Posterior cingulate gyrus (tissue), 11 donors: ENCODE data around the gene ATP5PO.

Experiments
- DNase-seq, 10 donors: peaks; one replicate each; pipeline versions ENCODE4 v3.0.0 to v3.0.0-alpha.2; 2020 to 2021; ENCODE audit warnings: mixed read lengths in 3 of 10
- intact Hi-C: fragments of 100-400 bp; cut with DNase I; formaldehyde crosslinking; loops from one replicate; pipeline ENCODE4 v1.15.1; 2023

The ATP5PO gene

DNA sequence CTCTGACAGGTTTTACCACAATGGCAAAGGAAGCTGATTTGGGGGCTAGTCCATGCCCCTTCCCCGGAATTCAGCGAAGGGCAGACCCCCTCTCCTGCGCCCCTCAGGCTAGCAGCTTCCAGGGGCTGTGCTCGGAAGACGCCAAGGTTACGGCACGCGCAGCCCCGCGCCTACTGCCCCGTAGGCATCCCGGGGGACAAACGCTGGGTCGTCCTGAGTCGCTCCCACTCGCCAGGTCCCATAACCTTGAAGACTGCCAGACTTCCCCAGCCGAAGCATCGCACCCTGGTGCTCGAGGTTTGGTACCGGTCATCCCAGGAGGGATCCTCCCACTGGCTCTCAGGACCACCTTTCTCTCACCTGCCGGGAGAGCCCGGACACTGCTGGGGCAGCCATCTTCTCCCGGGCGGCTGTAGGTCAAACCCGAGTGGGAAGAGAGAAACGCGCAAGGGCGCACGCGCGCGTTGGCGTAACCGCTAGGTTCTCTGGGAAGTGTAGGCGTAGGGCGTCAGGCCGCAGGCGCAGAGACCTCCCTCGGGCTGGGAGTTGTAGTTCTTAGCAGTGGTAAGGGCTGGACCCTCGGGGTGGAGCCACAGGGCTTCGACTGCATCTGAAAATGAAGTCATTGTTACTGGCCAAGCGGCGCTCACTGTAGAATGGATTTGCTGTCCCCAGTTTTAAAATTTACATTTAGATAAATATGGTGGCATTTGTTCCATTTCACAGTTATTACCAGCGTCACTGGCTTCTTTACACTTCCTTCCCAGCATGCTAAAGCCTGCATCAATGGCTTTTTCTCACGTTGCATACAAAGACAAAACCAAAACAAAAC lies at the start of gene ATP5PO:
Gene ATP5PO, minus strand, starts transcription at position 437 of the 832 bp plus-strand sequence. Its CDS starts 41 bp downstream, at position 396.
- peak; percentile 95 to 100 (median 98) for DNase-seq
- intact Hi-C loops = loop anchor here (10.0 kb wide), 1 partner anchor 699 kb away; the partner anchor contains the start of gene RCAN1

DNA sequence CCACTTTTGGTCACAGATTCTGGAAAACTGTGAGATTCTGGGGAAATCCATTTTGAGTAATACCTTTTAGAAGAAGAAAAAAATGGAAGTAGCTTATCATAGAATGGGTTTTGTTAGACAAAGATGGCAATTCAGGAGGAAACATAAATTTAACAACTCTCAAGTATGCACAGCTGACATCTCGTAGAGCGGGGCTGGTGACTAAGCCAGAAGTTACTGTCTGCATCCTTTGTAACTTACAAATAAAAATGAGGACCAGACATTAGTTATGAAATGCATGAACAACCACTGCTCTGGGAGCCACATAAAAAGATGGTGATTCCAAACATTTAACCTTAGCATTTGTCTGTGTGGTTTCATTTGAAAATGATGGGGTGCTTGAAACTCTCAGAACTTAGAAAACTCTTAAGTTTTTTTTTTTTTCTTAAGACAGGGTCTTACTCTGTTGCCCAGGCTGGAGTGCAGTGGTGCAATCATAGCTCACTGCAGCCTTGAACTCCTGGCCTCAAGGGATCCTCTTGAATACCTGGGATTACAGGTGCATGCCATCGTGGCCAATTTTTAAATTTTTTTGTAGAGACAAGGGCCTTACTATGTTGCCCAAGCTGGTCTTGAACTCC lies 49.2 kb upstream of the ATP5PO start:
- no peak for DNase-seq
- intact Hi-C loops = no loop called here

GRCh38 chr21:33963848-33964555 lies 48.4 kb upstream of the ATP5PO start:
- no peak for DNase-seq
- intact Hi-C loops = no loop called here

DNA sequence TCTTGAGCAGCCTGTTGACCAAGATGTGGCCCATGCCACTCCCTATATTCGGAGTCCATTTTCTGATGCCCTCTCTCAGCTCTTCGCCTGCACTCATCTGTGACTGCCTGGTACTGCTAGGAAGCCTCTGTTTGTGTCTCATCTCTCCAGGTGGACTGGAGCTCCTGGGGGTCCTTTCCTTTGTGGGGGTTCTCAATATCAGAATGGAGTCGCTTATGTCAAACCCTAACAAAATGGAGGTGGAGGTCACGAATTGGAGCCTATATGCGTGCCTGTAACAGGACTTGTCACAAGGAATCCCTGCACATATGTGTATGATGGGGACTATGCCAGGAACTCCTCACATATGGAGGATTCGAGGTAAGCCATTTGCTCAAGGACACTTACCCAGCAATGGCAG lies 46.7 kb upstream of the ATP5PO start:
- intact Hi-C loops = no loop called here
- no peak for DNase-seq

GRCh38 chr21:33961061-33961460 lies 45.5 kb upstream of the ATP5PO start:
- DNase-seq = no peak
- intact Hi-C loops = no loop called here

DNA sequence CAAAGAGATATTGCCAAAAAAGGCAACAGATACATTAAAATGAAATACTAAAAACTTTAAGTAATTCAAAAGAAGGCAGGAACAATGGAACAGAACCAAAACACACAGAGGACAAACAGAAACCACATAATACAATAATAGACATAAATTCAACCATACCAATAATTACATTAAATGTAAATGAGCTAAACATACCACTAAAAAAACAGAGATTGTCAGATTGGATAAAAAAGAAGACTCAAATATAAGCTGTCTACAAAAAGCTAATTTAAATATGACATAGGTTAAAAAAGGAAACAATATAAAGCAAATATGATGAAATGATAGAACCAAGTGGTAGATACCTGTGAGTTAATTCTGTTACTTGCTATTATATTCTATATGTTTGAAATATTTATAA lies 44.1 kb upstream of the ATP5PO start:
- no peak for DNase-seq
- intact Hi-C loops = no loop called here

DNA sequence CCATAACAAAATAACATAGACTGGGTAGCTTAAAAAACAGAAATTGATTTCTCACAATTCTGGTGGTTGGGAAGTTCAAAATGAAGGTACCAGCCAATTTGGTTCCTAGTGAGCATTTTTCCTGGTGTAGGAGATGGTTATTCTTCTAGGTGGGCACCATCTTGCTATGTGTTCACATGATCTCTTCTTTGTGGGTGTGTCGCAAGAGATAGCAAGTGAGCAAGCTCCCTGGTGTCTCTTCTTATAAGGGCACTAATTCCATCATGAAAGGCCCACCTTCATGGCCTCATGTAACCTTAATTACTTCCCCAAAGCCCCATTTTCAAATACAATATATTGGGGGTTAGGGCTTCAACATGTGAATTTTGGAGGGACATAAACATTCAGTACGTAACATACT lies 38.8 kb upstream of the ATP5PO start:
- intact Hi-C loops = no loop called here
- DNase-seq = no peak

DNA sequence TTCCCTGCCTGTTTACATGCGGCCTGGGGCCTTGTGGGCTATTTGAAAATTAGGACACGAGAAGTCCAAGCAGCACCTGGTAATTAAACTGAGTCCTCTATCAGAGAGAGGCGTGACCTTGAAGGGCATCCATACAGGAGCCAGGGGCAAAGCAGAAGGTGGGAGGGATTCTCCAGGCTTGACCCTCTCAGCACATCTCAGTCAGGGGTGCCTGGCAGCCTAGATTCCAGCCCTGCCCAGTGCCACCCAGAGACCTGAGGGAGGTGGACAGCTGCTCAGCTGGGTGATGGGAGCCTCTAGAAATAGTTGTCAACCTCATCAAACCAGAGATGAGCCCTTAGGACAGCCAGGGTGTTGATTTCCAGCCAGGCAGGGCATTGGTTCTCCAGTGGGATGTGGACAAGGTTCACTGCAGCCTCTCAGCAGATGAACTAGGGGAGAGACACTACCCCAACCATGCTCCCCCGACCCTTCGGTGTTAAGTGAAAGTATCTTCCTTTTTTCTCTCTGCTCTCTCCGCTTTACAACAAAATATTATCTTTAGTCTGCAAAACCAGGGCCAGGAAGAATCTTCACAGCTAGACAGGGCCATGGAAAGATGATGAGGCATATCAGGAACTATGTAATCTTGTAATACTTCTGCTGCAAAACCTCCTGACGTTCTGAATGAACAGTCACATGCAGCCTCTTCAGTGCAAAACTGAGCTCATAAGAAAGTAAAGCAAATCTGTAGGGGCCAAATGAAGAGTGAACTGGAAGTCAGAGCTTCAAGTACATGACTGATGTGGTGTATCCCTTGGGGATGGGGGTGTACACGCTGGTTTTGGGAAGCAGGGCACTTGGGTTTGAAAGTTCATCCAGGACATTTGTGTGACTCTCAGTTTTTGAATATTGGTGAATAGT lies 35.9 kb upstream of the ATP5PO start:
- no peak for DNase-seq

DNA sequence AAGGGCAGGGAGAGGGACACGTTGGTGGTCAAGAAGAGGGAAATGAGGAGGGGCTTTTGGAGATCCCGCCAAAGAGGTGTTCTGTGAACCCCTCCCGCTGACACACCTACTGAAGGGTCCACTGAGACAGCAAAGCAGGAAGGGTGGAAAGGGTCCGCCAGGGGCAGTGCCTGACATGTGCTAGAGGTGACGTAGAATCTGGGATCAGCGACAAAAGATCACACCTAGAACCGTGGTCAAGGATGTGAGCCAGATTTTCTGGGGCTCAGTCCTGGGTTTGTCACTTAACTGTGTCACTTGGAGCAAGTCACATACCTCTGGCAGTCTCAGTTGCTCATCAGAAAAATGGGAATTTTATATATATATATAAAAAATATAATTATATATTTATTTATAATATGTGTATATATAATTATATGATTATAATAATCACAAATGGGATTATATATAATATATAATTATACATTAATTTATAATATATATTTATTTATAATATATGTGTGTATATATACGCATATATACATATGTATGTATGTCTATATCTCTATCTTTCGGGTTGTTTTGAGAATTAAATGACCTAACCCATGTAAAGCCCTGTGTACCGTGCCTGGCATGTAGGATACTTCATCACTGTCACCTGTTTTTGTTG lies 35.0 kb upstream of the ATP5PO start:
- intact Hi-C loops = no loop called here
- no peak for DNase-seq

More for the DNA sequence above, 35.9 kb upstream of the ATP5PO start:
- intact Hi-C loops = no loop called here

GRCh38 chr21:33949516-33950430 lies 34.2 kb upstream of the ATP5PO start:
- intact Hi-C loops = no loop called here

DNA sequence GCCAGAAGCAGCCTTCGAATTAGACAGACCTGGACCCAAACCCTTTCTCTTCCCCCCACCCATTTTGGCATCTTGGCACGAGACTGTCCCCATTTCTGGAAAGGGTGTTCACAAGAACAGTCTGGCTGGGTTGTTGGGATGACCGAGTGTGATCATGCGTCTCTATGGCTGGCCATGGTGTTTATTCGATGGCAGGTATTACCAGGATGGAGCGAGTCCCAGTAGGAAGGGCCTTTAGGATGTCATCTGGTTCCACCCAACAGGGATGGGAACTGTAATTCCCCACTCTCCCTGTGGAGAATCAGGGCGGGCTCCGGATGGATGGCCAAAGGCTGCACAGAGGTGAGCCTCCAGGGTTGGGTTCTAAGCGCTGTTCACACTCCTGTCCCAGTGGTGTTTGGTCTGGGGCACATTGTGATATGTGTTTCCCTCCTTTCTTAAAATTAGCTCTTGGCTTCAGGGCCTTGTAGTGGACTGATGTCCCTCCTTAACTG lies 33.4 kb upstream of the ATP5PO start:
- intact Hi-C loops = no loop called here
- DNase-seq = no peak

More at GRCh38 chr21:33949516-33950430, 34.2 kb upstream of the ATP5PO start:
- DNase-seq = no peak

GRCh38 chr21:33948096-33948950 lies 32.7 kb upstream of the ATP5PO start:
- intact Hi-C loops = no loop called here
- DNase-seq = peak; percentile 38 to 98 (median 79)

GRCh38 chr21:33947451-33948095 lies 32.0 kb upstream of the ATP5PO start:
- DNase-seq = peak in 9 of 10 donors; percentile 42 to 95 (median 59)
- intact Hi-C loops = no loop called here

DNA sequence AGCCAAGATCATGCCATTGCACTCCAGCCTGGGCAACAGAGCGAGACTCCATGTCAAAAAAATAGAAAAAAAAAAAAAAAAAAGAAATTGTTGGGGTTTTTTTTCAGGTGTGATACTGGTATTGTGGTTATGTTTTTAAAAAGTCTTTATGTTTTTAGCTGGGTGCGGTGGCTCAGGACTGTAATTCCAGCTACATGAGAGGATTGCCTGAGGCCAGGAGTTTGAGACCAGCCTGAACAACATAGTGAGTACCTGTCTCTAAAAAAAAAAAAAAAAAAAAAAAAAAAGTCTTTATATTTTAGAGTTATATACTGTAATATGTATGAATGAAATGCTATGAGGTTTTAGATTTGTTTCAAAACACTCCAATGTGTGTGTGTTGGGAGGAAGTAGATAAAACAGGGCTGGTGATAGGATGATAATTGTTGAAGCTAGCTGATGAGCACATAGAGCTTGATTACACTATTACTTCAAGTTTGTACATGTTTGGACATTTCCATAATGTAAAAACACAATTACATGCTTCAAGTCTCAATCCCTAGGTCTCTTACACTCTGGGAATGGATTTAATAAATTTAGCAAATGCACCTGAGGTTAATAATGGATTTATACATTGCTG lies 30.2 kb upstream of the ATP5PO start:
- intact Hi-C loops = no loop called here
- no peak for DNase-seq

DNA sequence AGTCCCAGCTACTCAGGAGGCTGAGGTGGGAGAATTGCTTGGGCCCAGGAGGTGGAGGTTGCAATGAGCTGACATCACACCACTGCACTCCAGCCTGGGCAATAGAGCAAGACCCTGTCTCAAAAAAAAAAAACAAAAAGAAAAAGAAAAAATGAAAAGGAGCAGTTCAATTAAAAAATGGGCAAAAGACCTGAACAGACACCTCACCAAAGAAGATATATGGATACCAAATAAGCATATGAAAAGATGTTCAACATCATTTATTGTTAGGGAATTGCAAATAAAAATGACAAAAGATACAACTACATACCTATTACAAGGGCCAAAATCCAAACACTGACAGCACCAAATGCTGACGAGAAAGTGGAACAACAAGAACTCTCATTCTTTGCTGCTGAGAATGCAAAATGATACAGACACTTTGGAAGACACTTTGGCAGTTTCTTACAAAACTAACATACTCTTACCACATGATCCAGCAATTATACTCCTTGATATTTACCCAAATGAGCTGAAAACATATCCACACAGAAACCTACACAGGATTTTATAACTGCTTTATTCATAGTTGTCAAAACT lies 28.7 kb upstream of the ATP5PO start:
- no peak for DNase-seq
- intact Hi-C loops = no loop called here

DNA sequence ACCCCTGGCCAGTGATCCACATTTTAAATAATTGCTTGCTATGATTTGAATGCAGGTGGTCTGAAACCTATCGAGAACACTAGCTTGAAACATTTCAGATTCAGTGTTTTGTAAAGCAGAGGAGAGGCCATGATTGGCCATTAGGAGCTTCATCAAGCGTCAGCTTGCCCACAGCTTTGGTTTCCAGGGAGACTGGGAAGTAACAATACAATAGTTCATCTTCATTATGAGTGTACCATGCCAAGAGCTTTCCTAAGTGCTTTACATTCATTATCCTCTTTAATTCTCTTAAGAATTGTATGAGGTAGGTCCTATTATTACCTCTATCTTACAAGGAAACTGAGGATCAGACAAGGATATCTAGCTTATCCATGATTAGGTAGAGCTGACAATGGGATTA lies 27.7 kb upstream of the ATP5PO start:
- intact Hi-C loops = no loop called here
- DNase-seq = no peak
